ENCODE results near the gene KBTBD4. TPM values are rescaled to one million over a fixed set of nuclear protein-coding genes. Genes with fewer than 3 reads are reported as not detected.
A peak's percentile ranks its signal among the peaks of the same experiment; 100 is the strongest.
"Not testable (repeated sequence)": the region's sequence is repeated elsewhere in the genome, so short reads cannot be mapped to it uniquely, and the experiment has no call there.

Gene KBTBD4
- total and polyA plus RNA-seq, 2 donors = 15.4 to 24.1 TPM

DNA sequence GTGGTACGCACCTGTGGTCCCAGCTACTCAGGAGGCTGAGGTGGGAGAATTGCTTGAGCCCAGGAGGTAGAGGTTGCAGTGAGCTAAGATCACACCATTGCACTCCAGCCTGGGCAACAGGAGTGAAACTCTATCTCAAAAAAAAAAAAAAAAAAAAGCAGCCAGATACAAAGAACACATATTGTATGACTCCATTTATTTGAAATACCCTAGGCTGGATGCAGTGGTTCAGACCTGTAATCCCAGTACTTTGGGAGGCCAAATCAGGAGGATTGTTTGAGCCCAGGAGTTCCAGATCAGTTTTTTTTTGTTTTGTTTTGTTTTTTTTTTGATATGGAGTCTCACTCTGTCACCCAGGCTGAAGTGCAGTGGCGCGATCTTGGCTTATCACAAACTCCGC, 16.4 kb downstream of the KBTBD4 start:
- 94% methylated on average over 4 of the region's 4 CpGs for WGBS
- H3K27ac ChIP-seq (ENCODE audit: low read depth); H3K4me1 ChIP-seq (ENCODE audit: insufficient read depth); H3K36me3 ChIP-seq (ENCODE audit: insufficient read depth); DNase-seq (ENCODE audit: extremely low spot score); H3K4me3 ChIP-seq (ENCODE audit: low read depth, low read length): not testable (repeated sequence)

DNA sequence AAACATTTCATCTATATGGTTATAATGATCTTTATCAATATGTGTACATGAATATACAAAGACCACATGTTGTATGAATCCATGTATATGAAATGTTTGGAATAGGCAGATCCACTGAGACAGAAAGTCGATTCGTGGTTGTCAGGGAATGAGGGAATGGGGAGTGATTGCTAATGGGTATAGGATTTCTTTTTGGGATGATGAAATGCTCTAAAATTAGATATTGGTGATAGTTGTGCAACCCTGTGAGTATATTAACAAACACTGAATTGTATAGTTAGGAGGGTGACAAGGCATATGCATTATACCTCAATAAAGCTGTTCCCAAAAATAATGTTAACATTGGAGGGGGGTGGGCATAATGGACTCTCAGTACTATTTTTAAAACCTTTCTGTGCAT, 18.3 kb downstream of the KBTBD4 start:
- Histone ChIP-seq H3K4me1 (ENCODE audit: insufficient read depth) (peaks cover 4% of the 10 kb centered on the region), H3K27ac (ENCODE audit: low read depth) (no peak overlapping the region), H3K4me3 (ENCODE audit: low read depth, low read length) (no peak overlapping the region), H3K36me3 (ENCODE audit: insufficient read depth) (no peaks in the 10 kb centered on the region)
- DNase-seq (ENCODE audit: extremely low spot score) = no peak
- 83% methylated on average over 2 of the region's 2 CpGs for WGBS

DNA sequence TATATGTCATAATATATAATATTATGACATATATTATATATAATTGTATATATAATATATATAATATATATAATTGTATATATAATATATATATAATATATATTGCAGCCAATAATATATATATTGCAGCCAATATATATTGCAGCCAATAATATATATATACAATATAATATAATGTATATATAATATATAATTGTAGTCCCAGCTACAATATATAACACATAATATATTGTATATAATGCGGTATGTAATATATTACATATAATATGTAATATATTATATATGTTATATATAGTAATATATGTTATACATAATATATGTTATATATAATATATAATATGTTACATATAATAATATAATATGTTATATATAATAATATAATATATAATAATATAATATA, 20.1 kb downstream of the KBTBD4 start:
- Histone ChIP-seq H3K27ac (ENCODE audit: low read depth) (no peak overlapping the region), H3K4me1 (ENCODE audit: insufficient read depth) (no peaks in the 10 kb centered on the region), H3K36me3 (ENCODE audit: insufficient read depth) (no peaks in the 10 kb centered on the region), H3K4me3 (ENCODE audit: low read depth, low read length) (no peak overlapping the region)
- WGBS = over 99% methylated on average over 1 of the region's 1 CpG
- no peak for DNase-seq (ENCODE audit: extremely low spot score)

DNA sequence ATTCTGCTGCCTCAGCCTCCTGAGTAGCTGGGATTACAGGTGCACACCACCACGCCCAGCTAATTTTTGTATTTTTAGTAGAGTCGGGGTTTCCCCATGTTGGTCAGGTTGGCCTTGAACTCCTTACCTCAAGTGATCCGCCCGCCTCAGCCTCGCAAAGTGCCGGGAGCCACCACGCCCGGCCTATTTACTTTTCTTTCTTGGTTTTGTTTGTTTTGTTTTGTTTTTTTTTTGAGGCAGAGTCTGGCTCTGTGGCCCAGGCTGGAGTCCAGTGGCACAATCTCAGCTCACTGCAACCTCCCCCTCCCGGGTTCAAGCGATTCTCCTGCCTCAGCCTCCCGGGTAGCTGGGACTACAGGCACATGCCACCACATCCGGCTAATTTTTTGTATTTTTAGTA, 21.8 kb downstream of the KBTBD4 start:
- H3K36me3 ChIP-seq (ENCODE audit: insufficient read depth); H3K4me1 ChIP-seq (ENCODE audit: insufficient read depth); DNase-seq (ENCODE audit: extremely low spot score); H3K4me3 ChIP-seq (ENCODE audit: low read depth, low read length); H3K27ac ChIP-seq (ENCODE audit: low read depth): not testable (repeated sequence)
- 95% methylated on average over 12 of the region's 12 CpGs for WGBS

DNA sequence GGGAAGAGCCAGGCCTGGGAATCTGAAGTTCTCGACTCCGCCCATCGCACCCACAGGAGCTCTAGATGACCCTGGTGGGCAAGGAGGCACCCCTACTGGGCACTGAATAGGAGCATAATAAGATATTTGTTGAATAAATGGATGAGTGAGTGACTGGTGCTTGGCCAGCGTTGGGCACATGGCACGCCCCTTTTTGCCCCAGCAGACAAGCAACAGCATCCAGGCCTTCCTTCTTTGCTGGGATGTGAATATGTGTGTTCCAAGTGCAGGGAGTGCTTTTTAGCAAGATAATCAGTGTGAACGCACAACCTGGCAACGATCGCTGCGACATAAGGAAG, 25.4 kb downstream of the KBTBD4 start:
- Histone ChIP-seq H3K27ac (ENCODE audit: low read depth) (no peak overlapping the region), H3K36me3 (ENCODE audit: insufficient read depth) (no peaks in the 10 kb centered on the region), H3K4me3 (ENCODE audit: low read depth, low read length) (peak overlapping the region; percentile 37), H3K4me1 (ENCODE audit: insufficient read depth) (peaks cover 2% of the 10 kb centered on the region)
- DNase-seq (ENCODE audit: extremely low spot score) = no peak
- 9% methylated on average over 9 of the region's 9 CpGs for WGBS

DNA sequence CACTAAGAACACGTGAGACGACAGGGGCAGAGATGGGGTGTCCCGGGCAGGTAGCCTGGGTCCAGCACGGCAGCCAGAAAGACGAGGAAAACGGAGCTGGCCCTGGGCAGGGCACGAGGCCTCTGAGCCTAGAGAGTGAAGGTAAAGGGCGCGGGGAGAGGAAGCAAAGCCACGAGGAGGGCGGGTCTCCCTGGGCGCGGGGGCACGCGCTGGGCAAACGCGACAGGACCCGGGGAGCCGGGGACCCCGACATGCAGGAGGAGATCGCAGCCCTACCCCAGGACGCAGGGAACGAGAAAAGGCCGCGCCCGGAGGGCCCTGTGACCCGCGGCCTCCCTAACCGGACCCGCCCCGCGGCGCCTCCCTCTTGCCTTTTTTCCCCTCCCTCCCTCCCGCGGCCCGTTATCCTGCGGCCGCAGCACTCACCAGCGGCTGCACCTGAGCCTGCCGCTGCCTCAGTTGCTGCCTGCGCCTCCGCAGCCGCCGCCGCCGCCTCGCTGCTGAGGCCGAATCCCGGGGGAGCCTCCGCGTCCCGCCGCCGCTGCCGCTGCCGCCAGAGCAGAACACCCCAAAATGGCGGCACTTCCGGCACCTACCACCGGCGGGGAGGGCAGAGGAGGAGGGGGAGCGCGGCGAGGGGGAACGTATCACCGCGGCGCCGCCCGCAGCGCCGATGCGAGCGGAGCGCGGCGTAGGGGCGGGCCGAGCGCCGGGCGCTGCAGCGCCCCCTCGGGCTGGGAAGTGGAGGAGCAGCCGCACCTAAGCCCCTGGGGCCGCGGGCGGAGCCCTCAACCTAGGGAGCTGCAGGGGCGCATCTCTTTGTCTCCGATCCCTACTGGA, 26.0 kb downstream of the KBTBD4 start, which contains the start of gene CELF1:
CELF1 (minus strand) TSS at position 567 of the 840 bp plus-strand sequence. CDS start 53,609 bp downstream, outside the sequence.
- peaks cover 2% of the 10 kb centered on the region for H3K4me1 ChIP-seq (ENCODE audit: insufficient read depth)
- H3K4me3 ChIP-seq (ENCODE audit: low read depth, low read length) = peak within 1 kb of the TSS; percentile 97
- DNase-seq (ENCODE audit: extremely low spot score) = peak; percentile 69
- under 1% methylated on average over 89 of the region's 89 CpGs for WGBS
- H3K27ac ChIP-seq (ENCODE audit: low read depth) = peak within 1 kb of the TSS; percentile 86
- no peaks in the 10 kb centered on the region for H3K36me3 ChIP-seq (ENCODE audit: insufficient read depth)

DNA sequence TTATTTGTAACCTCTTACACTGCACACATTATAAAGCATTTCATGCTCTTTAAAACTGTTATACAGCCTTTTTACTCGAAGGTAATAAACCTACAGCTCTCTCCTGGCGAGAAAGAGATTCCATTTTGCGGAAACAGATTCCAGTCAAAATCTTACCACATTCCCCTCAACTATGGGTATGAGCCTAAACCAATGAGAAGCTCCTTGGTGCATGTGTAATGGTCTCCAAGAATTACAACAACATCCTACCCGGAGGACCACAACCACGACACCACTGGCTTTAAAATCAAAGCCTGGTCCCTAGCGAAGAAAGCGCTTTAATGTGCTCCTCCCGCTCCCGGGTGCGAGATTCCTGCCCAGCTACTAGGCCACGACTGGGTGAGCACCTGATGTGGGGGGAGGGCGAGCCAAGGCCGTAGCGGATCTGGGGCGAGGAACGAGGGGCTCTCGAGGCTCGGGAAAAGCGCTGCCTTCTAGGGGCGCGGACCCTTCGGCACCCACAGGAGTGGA, 26.7 kb downstream of the KBTBD4 start:
- WGBS = 1% methylated on average over 22 of the region's 22 CpGs
- DNase-seq (ENCODE audit: extremely low spot score) = no peak
- peaks cover 2% of the 10 kb centered on the region for H3K4me1 ChIP-seq (ENCODE audit: insufficient read depth)
- no peaks in the 10 kb centered on the region for H3K36me3 ChIP-seq (ENCODE audit: insufficient read depth)
- peak overlapping the region; percentile 97 for H3K4me3 ChIP-seq (ENCODE audit: low read depth, low read length)
- peak overlapping the region; percentile 86 for H3K27ac ChIP-seq (ENCODE audit: low read depth)

DNA sequence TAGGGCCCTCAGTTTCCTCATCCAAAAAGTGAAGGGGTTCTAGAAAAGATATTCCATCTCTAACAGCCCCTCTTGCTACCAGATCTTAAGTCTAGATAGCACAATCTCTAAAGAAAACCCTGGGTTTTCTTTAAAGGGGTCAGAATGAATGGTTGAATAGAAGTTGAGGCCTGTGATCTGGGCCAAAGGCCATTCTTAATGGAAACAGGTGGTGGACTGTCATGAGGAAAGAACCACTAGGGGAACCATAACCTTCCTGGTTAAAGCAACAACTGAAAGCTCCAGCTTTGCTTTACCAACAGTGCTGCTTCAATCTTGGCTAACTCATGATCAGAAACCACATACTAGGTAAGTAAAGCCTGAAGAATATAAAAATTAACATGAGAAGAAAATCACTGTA, 27.7 kb downstream of the KBTBD4 start:
- no peaks in the 10 kb centered on the region for H3K36me3 ChIP-seq (ENCODE audit: insufficient read depth)
- peak overlapping the region; percentile 10 for H3K27ac ChIP-seq (ENCODE audit: low read depth)
- H3K4me3 ChIP-seq (ENCODE audit: low read depth, low read length) = no peak overlapping the region
- peaks cover 2% of the 10 kb centered on the region for H3K4me1 ChIP-seq (ENCODE audit: insufficient read depth)
- DNase-seq (ENCODE audit: extremely low spot score) = no peak

DNA sequence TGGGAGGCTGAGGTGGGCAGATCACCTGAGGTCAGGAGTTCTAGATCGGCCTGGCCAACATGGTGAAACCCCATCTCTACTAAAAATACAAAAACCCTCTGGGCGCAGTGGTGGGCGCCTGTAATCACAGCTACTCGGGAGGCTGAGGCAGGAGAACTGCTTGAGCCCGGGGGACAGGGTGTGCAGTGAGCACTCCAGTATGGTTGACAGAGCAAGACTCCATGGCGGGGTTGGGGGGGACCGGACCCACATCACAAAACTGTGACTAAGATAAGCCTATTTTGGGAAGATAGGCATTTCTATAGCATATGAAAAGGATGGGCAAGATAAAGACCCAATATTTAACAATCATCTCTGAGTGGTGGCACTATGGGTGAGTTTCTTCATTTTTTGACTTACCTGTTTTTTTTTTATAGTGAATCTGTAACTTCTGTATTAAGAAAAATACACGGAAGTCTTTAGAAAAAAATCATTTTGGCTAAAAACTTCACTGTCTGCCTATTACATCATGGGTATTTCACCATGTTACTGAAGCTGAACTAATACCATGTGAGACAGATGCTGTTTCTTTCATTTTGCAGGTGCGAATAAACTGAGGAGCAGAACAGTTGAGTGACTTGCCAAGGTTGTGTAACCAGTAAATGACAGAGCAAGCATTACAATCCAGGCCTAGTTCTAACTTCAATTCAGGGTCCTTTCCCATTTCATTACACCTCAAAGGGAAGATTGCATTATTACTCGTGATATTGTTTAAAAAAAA, 28.3 kb downstream of the KBTBD4 start:
- Histone ChIP-seq H3K27ac (ENCODE audit: low read depth) (no peak overlapping the region), H3K4me1 (ENCODE audit: insufficient read depth) (peaks cover 2% of the 10 kb centered on the region), H3K4me3 (ENCODE audit: low read depth, low read length) (no peak overlapping the region), H3K36me3 (ENCODE audit: insufficient read depth) (no peaks in the 10 kb centered on the region)
- WGBS = 85% methylated on average over 10 of the region's 10 CpGs
- no peak for DNase-seq (ENCODE audit: extremely low spot score)

DNA sequence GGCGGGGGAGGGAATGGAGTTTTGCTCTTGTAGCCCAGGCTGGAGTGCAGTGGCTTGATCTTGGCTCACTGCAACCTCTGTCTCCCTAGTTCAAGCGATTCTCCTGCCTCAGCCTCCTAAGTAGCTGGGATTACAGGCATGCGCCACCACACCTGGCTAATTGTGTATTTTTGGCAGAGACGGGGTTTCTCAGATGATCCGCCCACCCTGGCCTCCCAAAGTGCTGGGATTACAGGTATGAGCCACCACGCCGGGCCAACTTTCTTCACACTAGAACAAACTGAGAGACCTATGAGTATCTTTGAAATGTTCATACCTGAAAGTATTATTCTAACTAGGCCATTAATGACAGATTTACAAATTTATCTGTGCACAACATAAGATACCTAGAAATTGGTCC, 32.5 kb downstream of the KBTBD4 start:
- not testable (repeated sequence) for H3K4me3 ChIP-seq (ENCODE audit: low read depth, low read length); H3K27ac ChIP-seq (ENCODE audit: low read depth); DNase-seq (ENCODE audit: extremely low spot score); H3K4me1 ChIP-seq (ENCODE audit: insufficient read depth); H3K36me3 ChIP-seq (ENCODE audit: insufficient read depth)
- WGBS = 97% methylated on average over 7 of the region's 7 CpGs

DNA sequence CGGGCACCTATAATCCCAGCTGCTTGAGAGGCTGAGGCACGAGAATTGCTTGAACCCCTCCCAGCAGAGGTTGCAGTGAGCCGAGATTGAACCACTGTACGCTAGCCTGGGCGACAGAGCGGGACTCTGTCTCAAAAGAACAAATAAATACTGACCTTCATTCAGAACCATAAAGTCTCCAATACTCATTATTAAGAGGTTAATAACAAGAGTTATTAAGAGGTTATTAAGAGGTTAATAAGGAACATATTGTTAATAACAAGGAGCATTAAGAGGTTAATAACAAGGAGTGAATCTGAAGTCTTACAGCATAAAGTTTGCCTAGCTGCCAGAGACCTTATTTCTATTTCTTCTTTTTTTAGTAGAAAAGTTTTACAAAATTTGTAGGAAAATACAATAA, 33.5 kb downstream of the KBTBD4 start:
- Histone ChIP-seq H3K4me3 (ENCODE audit: low read depth, low read length) (no peak overlapping the region), H3K36me3 (ENCODE audit: insufficient read depth) (no peaks in the 10 kb centered on the region), H3K4me1 (ENCODE audit: insufficient read depth) (no peaks in the 10 kb centered on the region), H3K27ac (ENCODE audit: low read depth) (no peak overlapping the region)
- DNase-seq (ENCODE audit: extremely low spot score) = no peak
- 95% methylated on average over 6 of the region's 6 CpGs for WGBS

DNA sequence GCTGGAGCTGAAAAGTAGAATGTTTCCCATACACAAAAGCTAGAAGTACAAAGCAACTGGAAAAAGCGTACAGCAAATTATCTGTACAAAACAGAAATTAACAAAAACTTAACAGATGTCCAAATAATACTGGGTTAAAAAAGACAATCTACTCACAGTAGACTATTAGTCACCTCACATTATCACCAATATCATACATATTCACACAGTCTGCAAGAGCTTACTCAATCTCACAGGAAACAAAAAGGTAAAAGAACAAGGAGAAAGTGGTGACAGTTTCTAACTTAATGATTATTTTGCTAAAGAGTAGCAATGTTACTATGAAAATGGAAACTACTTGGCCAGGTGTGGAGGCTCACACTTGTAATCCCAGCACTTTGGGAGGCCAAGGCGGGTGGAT, 37.7 kb downstream of the KBTBD4 start:
- 96% methylated on average over 2 of the region's 2 CpGs for WGBS
- no peaks in the 10 kb centered on the region for H3K36me3 ChIP-seq (ENCODE audit: insufficient read depth)
- peaks cover 2% of the 10 kb centered on the region for H3K4me1 ChIP-seq (ENCODE audit: insufficient read depth)

DNA sequence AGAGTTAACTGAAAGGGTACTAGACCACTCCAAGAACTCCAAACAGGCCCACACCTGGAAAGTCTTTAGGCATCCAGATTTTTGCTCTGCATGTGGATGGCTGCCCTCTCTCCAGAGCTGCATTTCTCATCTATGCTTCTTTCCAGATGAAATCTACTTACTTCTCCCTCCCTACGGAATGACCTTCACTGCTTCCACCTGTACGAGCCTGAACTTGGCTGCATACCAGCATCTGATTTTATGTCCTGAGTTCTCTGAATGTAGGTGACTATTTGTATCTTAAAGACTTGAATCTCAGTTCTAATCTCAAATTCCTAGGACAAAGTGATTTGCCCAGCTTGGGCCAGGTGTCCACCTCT, 39.1 kb downstream of the KBTBD4 start:
- 65% methylated on average over 2 of the region's 2 CpGs for WGBS
- Histone ChIP-seq H3K4me3 (ENCODE audit: low read depth, low read length) (no peak overlapping the region), H3K4me1 (ENCODE audit: insufficient read depth) (peaks cover 3% of the 10 kb centered on the region), H3K27ac (ENCODE audit: low read depth) (no peak overlapping the region), H3K36me3 (ENCODE audit: insufficient read depth) (no peaks in the 10 kb centered on the region)
- no peak for DNase-seq (ENCODE audit: extremely low spot score)

More for the DNA sequence above, 37.7 kb downstream of the KBTBD4 start:
- H3K4me3 ChIP-seq (ENCODE audit: low read depth, low read length) = no peak overlapping the region
- no peak for DNase-seq (ENCODE audit: extremely low spot score)
- no peak overlapping the region for H3K27ac ChIP-seq (ENCODE audit: low read depth)

All from urinary bladder (tissue), 4 donors.